Upper lobe of left lung (tissue), 4 donors: ENCODE measurements around the gene HSPA1L.

Experiments used
- EP300 ChIP-seq, 4 donors: sonication (generic); formaldehyde crosslinking; IDR thresholded peaks; one replicate each; pipeline ENCODE4 v1.5.1; 2017; ENCODE audit warnings: antibody characterized with exemption in 4 of 4, control low read depth in 2 of 4
- POLR2A ChIP-seq, 4 donors: fragments of 450-650 bp; IDR thresholded peaks; one replicate each; pipeline ENCODE4 v1.5.1; 2016 to 2017; ENCODE audit warnings: antibody characterized with exemption in 4 of 4, mild to moderate bottlenecking in 2 of 4
- POLR2AphosphoS5 ChIP-seq, 2 donors: sonication (generic); formaldehyde crosslinking; IDR thresholded peaks; one replicate each; pipeline ENCODE4 v1.5.1; 2017; ENCODE audit warnings: antibody characterized with exemption in 2 of 2

DNA sequence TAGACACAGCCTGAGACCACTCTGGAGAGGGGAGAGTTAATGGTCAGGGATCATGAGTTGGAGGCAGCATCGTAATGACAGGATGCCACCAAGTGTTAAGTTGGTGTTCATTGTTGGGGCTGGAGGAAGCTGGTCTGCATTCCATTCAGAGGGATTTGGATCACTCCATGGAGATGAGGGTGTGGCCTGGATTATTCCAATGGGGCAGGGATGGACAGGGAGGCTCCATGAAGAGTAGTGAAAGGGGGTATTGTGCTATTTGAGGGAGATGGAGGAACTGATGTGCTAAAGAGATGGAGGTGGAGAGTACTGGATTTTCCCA, 51.5 kb downstream of the HSPA1L start:
- TF ChIP-seq POLR2A (IDR thresholded peaks at IDR 0.05) (no peak), EP300 (IDR thresholded peaks at IDR 0.05) (no peak), POLR2AphosphoS5 (IDR thresholded peaks at IDR 0.05) (no peak)
